GM19035 (cell line): Measurements from ENCODE around the gene PTPRE.

Source experiments
- ATAC-seq: cut with Tn5 transposase; IDR thresholded peaks from one replicate; pipeline ENCODE4 v1.9.1; 2021; ENCODE audit not compliant: unreplicated experiment

Gene PTPRE

GRCh38 chr10:128056303-128057050 lies 149.6 kb downstream of the PTPRE start:
- ATAC-seq, result no peak

DNA sequence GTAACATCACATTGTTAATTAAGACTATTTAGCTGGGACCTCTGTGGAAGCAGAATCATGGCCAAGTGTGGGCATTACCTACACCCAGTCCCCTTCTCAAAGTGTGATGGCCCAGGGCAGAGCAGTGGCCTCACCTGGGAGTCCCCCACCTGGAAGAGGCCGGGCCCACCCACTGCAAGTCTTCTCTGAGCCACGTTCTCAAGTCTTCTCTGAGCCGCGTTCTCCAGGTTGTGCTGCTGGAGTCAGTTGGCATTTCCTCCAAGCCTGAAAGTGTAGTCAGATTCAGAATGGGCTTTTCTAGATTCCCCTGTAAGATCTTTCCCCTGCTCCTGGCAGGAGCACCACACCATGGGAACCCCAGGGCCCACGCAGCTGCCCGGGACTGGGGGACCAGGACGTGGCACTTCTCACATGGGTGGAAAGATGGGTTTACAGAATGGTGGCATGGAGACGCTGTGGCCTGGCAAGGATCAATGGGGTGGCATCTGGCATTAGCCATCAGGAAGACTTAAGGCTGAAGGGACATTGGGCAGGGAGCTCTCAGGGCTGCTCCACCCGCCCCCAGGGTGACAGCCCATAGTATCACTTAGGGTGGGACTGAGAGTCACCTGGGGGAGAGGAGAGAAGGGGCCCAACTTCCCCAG lies 151.3 kb downstream of the PTPRE start:
- ATAC-seq, result no peak

GRCh38 chr10:128058750-128059134 lies 151.8 kb downstream of the PTPRE start:
- ATAC-seq, result no peak

DNA sequence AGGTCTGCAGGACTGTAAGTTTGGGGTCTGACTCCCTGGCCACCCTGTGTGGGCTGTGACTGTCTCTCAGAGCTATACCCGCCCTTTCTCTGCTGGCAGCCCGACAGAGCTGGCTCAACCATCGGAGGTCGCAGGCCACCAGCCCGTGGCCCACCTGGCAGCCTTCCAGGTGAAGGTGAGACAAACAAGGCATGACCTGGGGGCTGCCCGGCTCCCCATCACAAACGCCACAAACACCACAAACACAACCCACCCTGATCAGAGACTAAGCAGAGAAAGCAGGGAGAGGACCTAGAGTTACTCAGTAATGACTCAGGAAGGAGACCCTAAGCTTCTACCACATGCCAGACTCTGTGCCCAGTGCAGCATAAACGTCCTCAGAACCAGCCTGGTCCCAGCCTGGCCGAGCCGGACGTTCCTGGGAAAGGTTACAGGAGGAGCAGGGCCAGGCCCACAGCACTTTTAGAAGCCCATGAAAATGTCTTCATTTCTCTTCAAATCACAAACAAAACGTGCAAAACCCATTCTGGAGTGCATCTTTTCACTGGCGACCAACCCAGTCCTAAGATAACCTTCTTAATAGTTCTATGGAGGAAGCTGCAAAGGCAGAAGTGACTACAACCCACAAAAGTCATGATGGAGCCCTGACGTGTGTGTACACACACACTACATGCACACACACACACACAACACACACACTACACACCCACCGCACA lies 152.5 kb downstream of the PTPRE start:
- ATAC-seq, result no peak

- ATAC-seq, result no peak
These were observed 153.0 kb downstream of the PTPRE start for GRCh38 chr10:128059982-128060293.

GRCh38 chr10:128060341-128061250 lies 153.7 kb downstream of the PTPRE start:
- no peak for ATAC-seq

GRCh38 chr10:128061306-128062300 lies 154.7 kb downstream of the PTPRE start:
- ATAC-seq, result no peak

- ATAC-seq, result peak; percentile 1
These were observed 155.5 kb downstream of the PTPRE start for GRCh38 chr10:128062331-128062880.

GRCh38 chr10:128062881-128063563 lies 156.1 kb downstream of the PTPRE start:
- ATAC-seq, result peak; percentile 46

DNA sequence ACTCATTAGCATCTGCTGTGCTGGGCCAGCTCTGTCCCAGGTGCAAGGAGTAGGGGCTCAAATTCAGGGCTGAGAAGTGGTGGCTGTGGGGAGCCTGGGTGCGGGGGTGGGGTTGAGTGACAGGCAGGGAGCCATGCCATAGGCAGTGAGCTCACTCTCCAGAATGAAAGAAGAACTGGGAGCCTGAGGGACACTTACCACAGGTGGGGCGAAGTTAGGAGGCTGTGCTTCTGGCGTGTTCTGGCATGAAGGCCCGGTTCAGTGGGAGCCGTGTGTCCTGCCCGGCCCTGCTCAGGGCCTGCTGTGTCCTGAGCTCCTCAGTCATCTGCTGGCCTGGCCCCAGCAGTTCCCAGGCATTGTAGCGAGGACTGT lies 156.8 kb downstream of the PTPRE start:
- ATAC-seq, result peak; percentile 23

DNA sequence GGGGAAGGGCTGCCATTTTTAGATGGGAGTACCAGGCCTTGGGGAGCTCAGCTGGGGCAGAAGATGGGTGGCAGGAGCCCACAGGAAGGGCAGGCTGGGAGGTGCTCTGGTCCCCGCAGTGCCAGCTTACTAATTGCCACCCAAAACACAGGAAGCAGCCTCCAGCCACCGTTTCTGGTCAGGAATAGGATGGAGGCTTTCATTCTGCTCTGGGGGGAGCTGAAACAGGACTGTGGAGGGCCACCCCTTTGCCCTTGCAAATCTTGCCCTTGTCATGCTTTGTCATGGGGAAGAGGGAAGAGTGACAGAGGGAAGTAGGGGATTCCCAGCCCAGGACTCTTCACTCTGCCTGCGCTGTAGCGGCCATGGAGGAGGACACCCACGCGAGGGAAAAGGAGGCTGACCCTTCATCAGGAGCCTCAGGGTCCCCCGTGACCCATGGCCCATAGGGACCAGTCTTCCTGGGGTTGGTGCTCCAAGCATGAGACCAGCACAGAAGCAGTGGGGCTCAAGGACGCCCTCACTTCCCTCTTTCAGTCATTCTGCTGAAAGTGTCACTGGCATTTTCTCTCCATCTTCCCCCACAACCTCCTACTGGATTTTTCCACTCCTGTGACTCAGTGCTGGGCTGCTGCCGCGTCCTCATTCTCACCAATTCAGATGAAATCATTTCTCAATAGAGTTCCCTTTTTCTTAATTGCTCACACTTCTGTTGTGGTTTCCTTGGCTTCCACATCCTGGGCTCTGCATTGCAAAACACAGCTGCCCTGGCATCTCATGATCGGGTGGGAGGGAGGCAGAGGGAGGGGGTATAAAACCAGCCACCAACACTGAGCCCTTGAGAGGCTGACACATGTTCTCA lies 157.4 kb downstream of the PTPRE start:
- ATAC-seq, result peak; percentile 38

DNA sequence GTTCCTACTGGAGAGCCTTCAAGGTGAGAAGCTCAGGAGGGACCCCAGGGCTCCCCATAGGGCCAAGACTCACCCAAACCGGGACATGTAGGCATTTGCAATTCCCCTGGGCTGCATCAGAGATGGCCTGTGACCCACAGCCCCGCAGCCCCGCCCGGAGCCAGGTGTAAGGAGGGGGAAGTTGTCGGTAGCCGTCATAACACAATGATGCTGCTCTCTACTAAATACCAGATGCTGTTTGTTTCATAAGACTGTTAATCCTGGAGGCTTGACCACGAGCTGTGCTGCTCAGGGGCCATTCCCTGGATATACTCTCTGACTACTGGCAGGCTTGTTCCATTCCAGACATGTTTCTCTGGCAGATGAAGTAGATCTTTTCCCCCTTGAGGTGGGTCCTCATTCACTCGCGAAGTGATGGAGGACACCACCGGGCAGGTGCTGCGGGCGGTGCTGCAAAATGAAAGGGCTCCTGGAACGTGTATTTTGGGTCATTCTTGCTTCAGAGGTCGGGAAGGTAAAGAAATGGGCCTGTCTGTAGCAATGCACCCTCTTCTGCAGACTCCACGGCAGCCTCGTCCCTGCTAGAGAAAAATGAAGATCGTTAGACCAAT lies 158.2 kb downstream of the PTPRE start:
- ATAC-seq, result peak; percentile 32

- ATAC-seq, result no peak
These were observed 159.1 kb downstream of the PTPRE start for GRCh38 chr10:128065881-128066534.

- no peak for ATAC-seq
These were observed 160.0 kb downstream of the PTPRE start for GRCh38 chr10:128066870-128067382.

DNA sequence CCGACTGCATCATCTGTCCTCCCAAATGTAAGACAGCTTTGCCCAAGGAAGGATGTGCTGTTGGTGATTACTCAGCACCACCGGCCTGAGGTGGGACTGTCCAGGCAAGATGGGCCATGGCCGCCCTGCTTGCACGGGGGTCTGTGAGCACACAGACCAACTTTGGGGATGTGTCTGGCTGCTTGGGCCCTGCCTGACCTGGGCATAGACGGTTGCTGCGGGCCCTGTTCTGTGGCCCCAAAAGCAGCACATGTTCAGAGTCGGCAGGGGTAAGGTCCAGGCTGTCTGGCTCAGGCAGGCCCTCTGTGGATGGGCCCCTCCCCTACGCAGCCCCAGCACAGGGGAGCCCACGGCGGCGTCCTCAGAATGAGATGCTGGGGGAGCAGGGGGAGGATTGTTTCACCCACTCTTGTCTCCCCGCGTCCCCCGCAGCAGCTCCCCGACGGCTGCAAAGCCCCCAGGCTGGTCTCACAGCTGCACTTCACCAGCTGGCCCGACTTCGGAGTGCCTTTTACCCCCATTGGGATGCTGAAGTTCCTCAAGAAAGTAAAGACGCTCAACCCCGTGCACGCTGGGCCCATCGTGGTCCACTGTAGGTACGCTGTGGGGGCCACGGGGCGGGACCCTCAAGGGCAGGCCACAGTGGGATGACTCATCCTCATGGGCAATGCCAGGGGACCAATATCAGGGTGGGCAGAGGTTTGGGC lies 160.9 kb downstream of the PTPRE start:
- ATAC-seq, result no peak
